Peyer's patch (tissue), 4 donors: ENCODE measurements around the gene NFASC. TPM values are rescaled to one million over a fixed set of nuclear protein-coding genes. Genes with fewer than 3 reads are reported as not detected.

Experiments
- DNase-seq, 3 donors: peaks; one replicate each; pipeline ENCODE4 v3.0.0-alpha.2; 2017 to 2019
- H3K27ac ChIP-seq, 4 donors: fragments of 200-600 bp; sonication (generic); one replicate each; pipeline ENCODE4 v1.5.1; 2016 to 2019
- H3K27me3 ChIP-seq, 2 donors: fragments of 200-600 bp; sonication (generic); one replicate each; pipeline ENCODE4 v1.5.1; 2019
- H3K36me3 ChIP-seq, 3 donors: fragments of 200-600 bp; sonication (generic); one replicate each; pipeline ENCODE4 v1.5.1; 2016 to 2019
- H3K4me1 ChIP-seq, 4 donors: fragments of 200-600 bp; sonication (generic); one replicate each; pipeline ENCODE4 v1.5.1; 2016 to 2019
- H3K4me3 ChIP-seq, 4 donors: fragments of 200-600 bp; sonication (generic); 1 replicate in 3 of 4; 2 replicates in 1 of 4; pipeline ENCODE4 v1.5.1; 2016 to 2019; ENCODE audit warnings: mild to moderate bottlenecking in 1 of 4
- H3K9me3 ChIP-seq, 4 donors: fragments of 200-600 bp; sonication (generic); one replicate each; pipeline ENCODE4 v1.5.1; 2016 to 2019; ENCODE audit warnings: mild to moderate bottlenecking in 1 of 4
- POLR2A ChIP-seq, 2 donors: fragments of 450-650 bp; IDR thresholded peaks; one replicate each; pipeline ENCODE4 v1.5.1; 2017; ENCODE audit warnings: antibody characterized with exemption in 2 of 2, mild to moderate bottlenecking in 2 of 2, moderate library complexity in 2 of 2
- total RNA-seq, 4 donors: library from RNA; depleted of rRNA; stranded (reverse); fragments of >200 nt; gene quantifications; one replicate each; pipeline ENCODE4 v1.1.0, GENCODE V29; 2016
- TF ChIP-seq, protein P1 (sequence below), 6 experiments: fragments of 450-650 bp in 4 of 6; fragments of 200-600 bp in 2 of 6; sonication (generic) in 1 of 6; IDR thresholded peaks; one replicate each; pipeline ENCODE4 v1.5.1; 2017 to 2019; ENCODE audit warnings: antibody characterized with exemption in 6 of 6, mild to moderate bottlenecking in 3 of 6, moderate library complexity in 1 of 6

NFASC gene
- total RNA-seq, 4 donors from 2014 or later: 3.2 to 90.0 (median 13.2) TPM

DNA sequence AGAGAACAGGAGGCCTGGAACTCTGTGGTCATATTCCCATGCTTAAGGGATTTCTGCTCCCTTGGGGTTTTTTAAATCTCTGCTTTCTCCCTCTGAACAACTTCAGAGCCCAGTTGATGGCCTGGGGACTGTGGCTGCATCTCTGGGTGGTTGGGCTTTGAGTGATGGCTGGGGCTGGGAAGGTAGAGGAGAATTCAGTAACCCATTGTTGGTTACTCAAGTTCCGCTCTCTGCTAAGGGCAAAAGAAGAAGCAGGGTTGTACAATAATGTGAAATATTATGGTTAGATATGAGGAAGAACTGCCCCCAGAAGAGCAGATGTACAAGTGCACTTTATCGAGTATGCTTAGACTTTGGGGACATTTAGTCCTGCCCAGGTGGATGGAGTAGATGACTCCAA is 100.3 kb downstream of the NFASC start:
- no peaks in the 10 kb centered on the region for H3K4me1 ChIP-seq
- no peak for TF ChIP-seq POLR2A (IDR thresholded peaks at IDR 0.05)
- TF ChIP-seq, protein P1, sequence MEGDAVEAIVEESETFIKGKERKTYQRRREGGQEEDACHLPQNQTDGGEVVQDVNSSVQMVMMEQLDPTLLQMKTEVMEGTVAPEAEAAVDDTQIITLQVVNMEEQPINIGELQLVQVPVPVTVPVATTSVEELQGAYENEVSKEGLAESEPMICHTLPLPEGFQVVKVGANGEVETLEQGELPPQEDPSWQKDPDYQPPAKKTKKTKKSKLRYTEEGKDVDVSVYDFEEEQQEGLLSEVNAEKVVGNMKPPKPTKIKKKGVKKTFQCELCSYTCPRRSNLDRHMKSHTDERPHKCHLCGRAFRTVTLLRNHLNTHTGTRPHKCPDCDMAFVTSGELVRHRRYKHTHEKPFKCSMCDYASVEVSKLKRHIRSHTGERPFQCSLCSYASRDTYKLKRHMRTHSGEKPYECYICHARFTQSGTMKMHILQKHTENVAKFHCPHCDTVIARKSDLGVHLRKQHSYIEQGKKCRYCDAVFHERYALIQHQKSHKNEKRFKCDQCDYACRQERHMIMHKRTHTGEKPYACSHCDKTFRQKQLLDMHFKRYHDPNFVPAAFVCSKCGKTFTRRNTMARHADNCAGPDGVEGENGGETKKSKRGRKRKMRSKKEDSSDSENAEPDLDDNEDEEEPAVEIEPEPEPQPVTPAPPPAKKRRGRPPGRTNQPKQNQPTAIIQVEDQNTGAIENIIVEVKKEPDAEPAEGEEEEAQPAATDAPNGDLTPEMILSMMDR (IDR thresholded peaks at IDR 0.05): no peak
- no peak overlapping the region for H3K4me3 ChIP-seq
- no peaks in the 10 kb centered on the region for H3K27me3 ChIP-seq
- no peak for DNase-seq
- H3K9me3 ChIP-seq: no peaks in the 10 kb centered on the region
- H3K36me3 ChIP-seq: peaks cover 0 to 7% (median 0%) of the 10 kb centered on the region in 3 donors
- H3K27ac ChIP-seq: no peak overlapping the region

DNA sequence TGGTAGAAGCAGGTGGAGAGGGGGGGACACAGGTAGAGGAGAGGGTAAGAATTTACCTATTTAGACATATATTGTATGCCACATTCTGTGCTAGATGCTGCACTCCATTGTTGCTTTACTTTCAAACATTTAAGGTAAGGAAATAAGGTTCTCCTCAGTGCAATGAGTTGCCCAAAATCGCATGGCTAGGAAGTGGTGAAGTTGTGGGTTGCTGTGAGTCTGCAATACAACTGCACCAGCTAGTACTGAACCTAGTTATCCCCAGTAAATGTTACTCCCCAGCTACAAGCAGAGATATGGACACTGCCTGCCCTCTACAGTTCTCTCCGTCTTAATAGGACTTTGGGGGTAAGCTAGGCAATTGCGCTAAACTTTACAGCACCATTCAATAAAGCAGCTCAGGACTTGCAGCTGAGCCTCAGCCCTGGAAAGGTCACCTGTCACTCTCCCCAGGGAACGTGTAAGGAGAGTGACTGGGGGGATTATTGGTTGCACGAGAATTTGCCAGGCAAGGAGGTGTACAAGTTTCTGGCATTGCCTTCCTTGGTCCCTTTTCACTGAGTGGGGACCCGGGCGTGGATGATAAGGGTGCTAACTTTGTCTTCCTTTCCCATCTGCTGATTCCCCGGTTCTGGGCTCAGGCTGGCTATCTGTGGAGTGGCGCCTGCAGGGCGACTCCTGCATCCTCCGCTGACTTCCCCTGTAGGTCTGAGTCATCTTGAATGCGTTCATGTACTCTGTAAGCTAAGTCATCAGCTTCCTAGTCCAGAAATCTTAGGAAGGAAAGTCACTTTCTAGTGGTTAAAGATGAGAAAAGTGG is 101.1 kb downstream of the NFASC start:
- Histone ChIP-seq H3K27me3 (no peaks in the 10 kb centered on the region), H3K27ac (no peak overlapping the region), H3K36me3 (peaks cover 0 to 9% (median 0%) of the 10 kb centered on the region in 3 donors), H3K4me3 (no peak overlapping the region), H3K9me3 (no peaks in the 10 kb centered on the region), H3K4me1 (no peaks in the 10 kb centered on the region)
- TF ChIP-seq, protein P1 (IDR thresholded peaks at IDR 0.05): no peak
- no peak for TF ChIP-seq POLR2A (IDR thresholded peaks at IDR 0.05)
- no peak for DNase-seq

DNA sequence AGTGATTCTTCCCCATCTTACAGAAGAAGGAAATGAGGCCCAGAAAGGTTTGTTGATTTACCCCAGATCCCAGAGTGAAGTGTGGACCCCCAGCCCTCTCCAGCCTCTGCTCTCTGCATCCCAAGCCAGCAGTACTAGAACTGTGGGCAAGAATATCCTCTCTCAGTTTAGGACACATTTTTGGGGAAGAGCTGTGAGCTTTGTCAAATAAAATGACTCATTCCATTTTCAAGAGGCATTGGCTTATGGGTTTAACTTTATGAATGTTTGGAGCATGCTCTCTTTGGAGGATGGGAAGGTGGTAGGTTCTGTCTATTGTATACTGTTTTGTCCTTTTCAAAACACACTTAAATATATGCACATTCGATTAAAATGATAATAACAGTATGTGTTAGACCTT is 101.8 kb downstream of the NFASC start:
- no peaks in the 10 kb centered on the region for H3K4me1 ChIP-seq
- no peak for TF ChIP-seq POLR2A (IDR thresholded peaks at IDR 0.05)
- TF ChIP-seq, protein P1 (IDR thresholded peaks at IDR 0.05): no peak
- no peak overlapping the region for H3K27ac ChIP-seq
- no peaks in the 10 kb centered on the region for H3K27me3 ChIP-seq
- H3K36me3 ChIP-seq: peaks cover 0 to 12% (median 0%) of the 10 kb centered on the region in 3 donors
- no peaks in the 10 kb centered on the region for H3K9me3 ChIP-seq
- H3K4me3 ChIP-seq: no peak overlapping the region
- no peak for DNase-seq

DNA sequence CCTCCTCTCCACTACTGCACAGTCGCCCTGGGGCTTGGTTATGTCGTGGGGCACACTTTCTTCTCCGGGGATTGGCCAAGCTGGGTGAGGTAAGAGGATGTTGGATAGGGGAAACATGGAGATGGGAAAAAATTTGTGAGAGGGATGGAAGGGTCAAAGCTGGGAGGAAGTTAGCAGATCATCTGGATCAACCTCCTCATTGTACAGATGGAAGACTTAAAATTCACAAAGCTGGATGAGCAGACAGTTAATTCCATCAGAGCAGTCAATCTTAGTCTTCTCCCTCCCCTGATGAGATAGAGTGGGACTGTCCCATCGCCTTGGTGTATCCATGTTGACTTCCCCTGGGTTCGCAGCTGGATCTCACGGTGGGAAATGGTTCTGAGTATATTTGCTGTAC is 102.8 kb downstream of the NFASC start:
- Histone ChIP-seq H3K9me3 (no peaks in the 10 kb centered on the region), H3K27me3 (no peaks in the 10 kb centered on the region), H3K27ac (no peak overlapping the region), H3K4me1 (no peaks in the 10 kb centered on the region), H3K4me3 (no peak overlapping the region), H3K36me3 (peaks cover 0 to 12% (median 0%) of the 10 kb centered on the region in 3 donors)
- TF ChIP-seq POLR2A (IDR thresholded peaks at IDR 0.05): no peak
- TF ChIP-seq, protein P1 (IDR thresholded peaks at IDR 0.05): no peak
- DNase-seq: no peak

DNA sequence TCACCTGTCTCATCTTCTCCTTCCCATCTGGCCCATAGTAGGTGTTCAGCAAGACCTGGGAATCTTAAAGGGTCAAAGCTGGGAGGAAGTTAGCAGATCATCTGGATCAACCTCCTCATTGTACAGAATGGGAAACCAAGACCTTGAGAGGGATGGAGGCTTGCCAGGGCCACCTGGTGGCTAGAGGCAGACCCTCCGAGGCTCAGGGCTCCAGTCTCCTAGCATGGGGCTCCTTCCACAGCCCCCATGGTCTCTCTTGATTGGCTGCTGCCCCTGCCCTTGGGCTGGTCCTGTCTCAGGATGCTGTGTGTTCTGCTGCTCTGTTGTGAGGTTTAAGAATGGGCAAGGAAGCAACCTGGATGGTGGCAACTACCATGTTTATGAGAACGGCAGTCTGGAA is 103.7 kb downstream of the NFASC start:
- no peaks in the 10 kb centered on the region for H3K9me3 ChIP-seq
- no peak for DNase-seq
- no peak for TF ChIP-seq POLR2A (IDR thresholded peaks at IDR 0.05)
- TF ChIP-seq, protein P1 (IDR thresholded peaks at IDR 0.05): no peak
- peaks cover 0 to 12% (median 0%) of the 10 kb centered on the region in 3 donors for H3K36me3 ChIP-seq
- no peaks in the 10 kb centered on the region for H3K4me1 ChIP-seq
- H3K4me3 ChIP-seq: no peak overlapping the region
- H3K27me3 ChIP-seq: no peaks in the 10 kb centered on the region
- H3K27ac ChIP-seq: no peak overlapping the region
